ENCODE measurements around the gene UBR4.

DNA sequence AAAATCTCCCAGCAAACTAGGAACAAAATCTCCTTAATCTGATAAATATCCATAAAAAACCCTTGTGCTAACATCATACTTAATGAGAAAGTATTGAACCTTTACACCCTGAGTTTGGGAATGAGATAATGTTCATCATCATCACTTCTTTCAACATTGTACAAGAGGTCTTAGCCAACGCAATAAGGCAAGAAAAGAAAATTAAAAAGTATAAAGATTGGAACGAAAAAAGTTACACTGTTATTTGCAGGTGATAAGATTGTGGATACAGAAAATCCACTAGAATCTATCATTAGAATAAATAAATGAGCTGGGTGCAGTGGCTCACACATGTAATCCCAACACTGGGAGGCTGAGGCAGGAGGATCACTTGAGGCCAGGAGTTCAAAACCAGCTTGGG, 76.7 kb downstream of the UBR4 start:
- TF ChIP-seq TARDBP (IDR thresholded peaks at IDR 0.05) (no peak), FOXA1 (IDR thresholded peaks at IDR 0.05) (no peak), ELF4 (IDR thresholded peaks at IDR 0.05) (no peak), ARNT (IDR thresholded peaks at IDR 0.05) (no peak), ZNF384 (IDR thresholded peaks at IDR 0.05) (no peak), BHLHE40 (IDR thresholded peaks at IDR 0.05; ENCODE audit: borderline replicate concordance) (no peak), FOXM1 (IDR thresholded peaks at IDR 0.05; ENCODE audit: borderline replicate concordance) (no peak)
- TF ChIP-seq, protein P1, sequence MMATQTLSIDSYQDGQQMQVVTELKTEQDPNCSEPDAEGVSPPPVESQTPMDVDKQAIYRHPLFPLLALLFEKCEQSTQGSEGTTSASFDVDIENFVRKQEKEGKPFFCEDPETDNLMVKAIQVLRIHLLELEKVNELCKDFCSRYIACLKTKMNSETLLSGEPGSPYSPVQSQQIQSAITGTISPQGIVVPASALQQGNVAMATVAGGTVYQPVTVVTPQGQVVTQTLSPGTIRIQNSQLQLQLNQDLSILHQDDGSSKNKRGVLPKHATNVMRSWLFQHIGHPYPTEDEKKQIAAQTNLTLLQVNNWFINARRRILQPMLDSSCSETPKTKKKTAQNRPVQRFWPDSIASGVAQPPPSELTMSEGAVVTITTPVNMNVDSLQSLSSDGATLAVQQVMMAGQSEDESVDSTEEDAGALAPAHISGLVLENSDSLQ (IDR thresholded peaks at IDR 0.05): no peak
